IMR-90 (cell line): Measurements from ENCODE around the gene SENP7. TPM values are rescaled to one million over a fixed set of nuclear protein-coding genes. Genes with fewer than 3 reads are reported as not detected.
A peak's percentile ranks its signal among the peaks of the same experiment; 100 is the strongest.

Experiments used
- ATAC-seq: fragments of 200-7000 bp; cut with Tn5 transposase; 2 replicates; pipeline ENCODE4 v1.9.1; 2020; ENCODE audit warnings: low read depth, mild to moderate bottlenecking, moderate library complexity
- BruUV-seq: library from RNA; stranded (reverse); fragments of 400-500 nt; replicated peaks from 2 replicates; lab custom pipeline; 2021; lab: Mats Ljungman, UMichigan
- CTCF ChIA-PET: fragments of 300-600 bp; formaldehyde crosslinking; extraction: SDS; loops from one replicate; lab custom pipeline; 2021; ENCODE audit warnings: antibody characterized with exemption; lab: Yijun Ruan, JAX
- POLR2A ChIA-PET: fragments of 300-600 bp; sonication (Branson Sonifier 250); formaldehyde crosslinking; loops from one replicate; lab custom pipeline; 2022; ENCODE audit warnings: antibody characterized with exemption; ENCODE audit not compliant: unreplicated experiment; lab: Charles Lee
- DNase-seq: peaks from one replicate; pipeline ENCODE4 v3.0.0; 2013
- H2AFZ ChIP-seq: replicated peaks from 2 replicates; pipeline ENCODE3; 2013; ENCODE audit warnings: low read length, mild to moderate bottlenecking; ENCODE audit not compliant: poor library complexity
- H2AK5ac ChIP-seq: 2 replicates; pipeline ENCODE4 v1.6.1; 2013; ENCODE audit warnings: low read depth, low read length, inconsistent platforms
- H2AK9ac ChIP-seq: replicated peaks from 2 replicates; pipeline ENCODE3; 2013; ENCODE audit warnings: mild to moderate bottlenecking, low read depth, low read length, moderate library complexity; ENCODE audit not compliant: poor library complexity
- H2BK120ac ChIP-seq: 2 replicates; pipeline ENCODE4 v1.6.1; 2013; ENCODE audit warnings: low read depth, low read length, inconsistent platforms
- H2BK15ac ChIP-seq: 3 replicates; pipeline ENCODE4 v1.6.1; 2013; ENCODE audit warnings: low read depth, low read length, inconsistent platforms
- H2BK20ac ChIP-seq: 2 replicates; pipeline ENCODE4 v1.6.1; 2013; ENCODE audit warnings: low read depth, mild to moderate bottlenecking, inconsistent platforms, low read length, moderate library complexity
- H2BK5ac ChIP-seq: 2 replicates; pipeline ENCODE4 v1.6.1; 2013; ENCODE audit warnings: mild to moderate bottlenecking, low read depth, low read length, inconsistent platforms; ENCODE audit not compliant: poor library complexity, severe bottlenecking
- H3K14ac ChIP-seq: replicated peaks from 2 replicates; pipeline ENCODE4 v1.6.1; 2013; ENCODE audit warnings: low read depth, low read length, inconsistent platforms
- H3K18ac ChIP-seq: 2 replicates; pipeline ENCODE4 v1.6.1; 2013; ENCODE audit warnings: low read depth, low read length, control low read depth
- H3K23ac ChIP-seq: 2 replicates; pipeline ENCODE4 v1.6.1; 2013; ENCODE audit warnings: low read depth, low read length, inconsistent platforms
- H3K27ac ChIP-seq: 2 replicates; pipeline ENCODE4 v1.5.1; 2013; ENCODE audit warnings: mild to moderate bottlenecking, control low read depth, low read length; ENCODE audit not compliant: insufficient read depth
- H3K27me3 ChIP-seq: 2 replicates; pipeline ENCODE4 v1.6.1; 2013; ENCODE audit warnings: low read length; ENCODE audit not compliant: control insufficient read depth, insufficient read depth
- H3K36me3 ChIP-seq: 2 replicates; pipeline ENCODE4 v1.6.1; 2013; ENCODE audit warnings: low read length, mixed read lengths; ENCODE audit not compliant: control insufficient read depth, insufficient read depth
- H3K4ac ChIP-seq: 2 replicates; pipeline ENCODE4 v1.6.1; 2013; ENCODE audit warnings: low read depth, low read length, inconsistent platforms
- H3K4me1 ChIP-seq: 2 replicates; pipeline ENCODE4 v1.6.1; 2013; ENCODE audit warnings: low read length, mixed read lengths; ENCODE audit not compliant: control insufficient read depth, insufficient read depth
- H3K4me2 ChIP-seq: 2 replicates; pipeline ENCODE4 v1.6.1; 2013; ENCODE audit warnings: low read depth, mild to moderate bottlenecking, control low read depth, low read length, moderate library complexity
- H3K4me3 ChIP-seq: 2 replicates; pipeline ENCODE4 v1.5.1; 2013; ENCODE audit warnings: low read depth, mild to moderate bottlenecking, control low read depth, low read length, moderate library complexity; ENCODE audit not compliant: insufficient read depth
- H3K56ac ChIP-seq: 2 replicates; pipeline ENCODE4 v1.6.1; 2013; ENCODE audit warnings: low read length, inconsistent platforms; ENCODE audit not compliant: insufficient read depth; ENCODE audit errors: extremely low read depth
- H3K79me1 ChIP-seq, 2 experiments: 2 replicates each; pipeline ENCODE4 v1.6.1; 2013; ENCODE audit warnings: low read length in 2 of 2, inconsistent platforms in 1 of 2, low read depth in 1 of 2
- H3K9ac ChIP-seq: 2 replicates; pipeline ENCODE4 v1.6.1; 2013; ENCODE audit warnings: low read depth, low read length, control low read depth
- H3K9me1 ChIP-seq: 2 replicates; pipeline ENCODE4 v1.6.1; 2013; ENCODE audit warnings: low read length, inconsistent platforms; ENCODE audit not compliant: insufficient read depth
- H3K9me3 ChIP-seq: 2 replicates; pipeline ENCODE4 v1.6.1; 2013; ENCODE audit warnings: low read length; ENCODE audit not compliant: control insufficient read depth, insufficient read depth
- H4K20me1 ChIP-seq: 2 replicates; pipeline ENCODE4 v1.6.1; 2013; ENCODE audit warnings: low read length, inconsistent platforms; ENCODE audit not compliant: insufficient read depth
- H4K5ac ChIP-seq: 2 replicates; pipeline ENCODE4 v1.6.1; 2013; ENCODE audit warnings: mild to moderate bottlenecking, low read depth, low read length, control low read depth
- H4K8ac ChIP-seq, 2 experiments: 2 replicates each; pipeline ENCODE4 v1.6.1; 2013; ENCODE audit warnings: low read depth in 2 of 2, low read length in 2 of 2, control low read depth in 1 of 2, inconsistent platforms in 1 of 2
- H4K91ac ChIP-seq: 2 replicates; pipeline ENCODE4 v1.6.1; 2013; ENCODE audit warnings: low read depth, low read length, inconsistent platforms; ENCODE audit not compliant: insufficient read depth
- BHLHE40 ChIP-seq: fragments of 150-350 bp; IDR thresholded peaks from 2 replicates; pipeline ENCODE4 v1.6.1; 2016; ENCODE audit warnings: mild to moderate bottlenecking, low read depth, low read length
- MAZ ChIP-seq: IDR thresholded peaks from 2 replicates; pipeline ENCODE4 v1.6.1; 2012; ENCODE audit warnings: low read depth, mild to moderate bottlenecking, low read length, improper control_type of control experiment, moderate library complexity, borderline replicate concordance
- NFE2L2 ChIP-seq: fragments of 150-350 bp; IDR thresholded peaks from 2 replicates; pipeline ENCODE4 v1.6.1; 2016; ENCODE audit warnings: low read depth, mild to moderate bottlenecking, low read length
- RAD21 ChIP-seq: IDR thresholded peaks from 2 replicates; pipeline ENCODE4 v1.6.1; 2012; ENCODE audit warnings: low read length, improper control_type of control experiment
- RFX5 ChIP-seq: IDR thresholded peaks from 2 replicates; pipeline ENCODE4 v1.8.0; 2012; ENCODE audit warnings: low read depth, mild to moderate bottlenecking, low read length, moderate library complexity
- WGBS, 2 experiments: methylation state at CpG; one replicate each; pipeline versions ENCODE4 v1.1.5 to v1.1.7; 2013; ENCODE audit warnings: missing lambda C conversion rate in 2 of 2; ENCODE audit not compliant: insufficient read length in 1 of 2; ENCODE audit errors: extremely low coverage in 2 of 2; 5-methylcytosine and 5-hydroxymethylcytosine counted together
- dilution Hi-C: fragments of 300-500 bp; cut with HindIII; formaldehyde crosslinking; loops from one replicate; pipeline ENCODE4 v1.14.3; 2018; ENCODE audit warnings: low sequenced_read_pairs; ENCODE audit not compliant: unreplicated experiment
- in situ Hi-C: fragments of 300-500 bp; cut with MboI; formaldehyde crosslinking; loops from 3 replicates; pipeline ENCODE4 v1.14.3; 2019; ENCODE audit warnings: low sequenced_read_pairs, inconsistent platforms, mixed read lengths
- intact Hi-C: fragments of 100-400 bp; cut with micrococcal nuclease; formaldehyde crosslinking; loops from 2 replicates; pipeline ENCODE4 v1.10.0; 2022
- polyA plus RNA-seq, 3 experiments: library from polyadenylated mRNA; depleted of rRNA; stranded (reverse); fragments of >200 nt; gene quantifications; 2 replicates each; pipeline ENCODE4 v1.2.3, GENCODE V29; 2012; ENCODE audit warnings: low replicate concordance in 1 of 3
- total RNA-seq: library from RNA; depleted of rRNA; stranded (reverse); fragments of >200 nt; gene quantifications from 2 replicates; pipeline ENCODE4 v1.2.3, GENCODE V29; 2012

Gene SENP7
- total and polyA plus RNA-seq, 2 of the 4 experiments (the other 2 are of a cell fraction) = 5.5 to 8.4 TPM

DNA sequence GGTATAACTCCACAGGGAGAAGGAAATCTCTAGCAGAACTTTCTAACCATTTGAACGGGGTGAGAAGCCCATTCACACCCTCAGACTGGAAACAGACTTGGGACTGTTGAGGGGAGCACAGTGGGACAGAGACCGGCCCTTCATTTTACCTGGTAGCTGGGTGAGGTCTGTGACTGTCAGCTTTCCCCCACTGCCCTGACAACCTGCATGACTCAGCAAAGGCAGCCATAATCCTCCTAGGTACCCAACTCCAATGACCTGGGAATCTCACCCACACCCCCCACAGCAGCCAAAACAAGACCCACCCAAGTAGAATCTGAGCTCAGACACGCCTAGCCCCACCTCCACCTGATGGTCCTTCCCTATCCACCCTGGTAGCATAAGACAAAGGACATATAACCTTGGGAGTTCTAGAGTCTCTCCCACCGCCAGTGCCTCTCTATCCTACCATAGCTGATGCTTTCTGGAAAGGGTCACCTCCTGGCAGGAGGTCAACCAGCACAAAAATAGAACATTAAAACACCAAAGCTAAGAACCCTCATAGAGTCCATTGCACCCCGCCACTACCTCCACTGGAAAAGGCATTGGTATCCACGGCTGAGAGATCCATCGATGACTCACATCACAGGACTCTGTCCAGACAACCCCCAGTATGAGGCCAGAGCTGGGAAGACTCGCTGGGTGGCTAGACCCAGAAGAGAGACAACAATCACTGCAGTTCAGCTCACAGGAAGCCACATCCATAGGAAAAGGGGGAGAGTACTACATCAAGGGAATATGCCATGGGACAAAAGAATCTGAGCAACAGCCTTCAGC lies 28.0 kb downstream of the SENP7 start:
- ChIA-PET CTCF (interaction anchor here (0.8 to 1.2 kb wide), 2 partner anchors 19 to 28 kb away, joined by 3 to 5 read pairs; no protein-coding TSS in a partner anchor), POLR2A (no interaction called here)
- H2BK20ac ChIP-seq = no peak overlapping the region
- H3K56ac ChIP-seq = no peak overlapping the region
- H3K9ac ChIP-seq = no peak overlapping the region
- H3K4ac ChIP-seq = no peak overlapping the region; the same call in 1 of the 2 replicates
- peak overlapping the region; percentile 8 for H2BK5ac ChIP-seq
- no peak overlapping the region; the same call in 1 of the 2 replicates for H4K5ac ChIP-seq
- H3K9me1 ChIP-seq = no peaks in the 10 kb centered on the region
- H4K91ac ChIP-seq = no peak overlapping the region
- no peaks in the 10 kb centered on the region for H3K4me1 ChIP-seq
- no peak overlapping the region for H2AK9ac ChIP-seq
- no peaks in the 10 kb centered on the region for H3K27me3 ChIP-seq
- 100% methylated on average over 1 of the region's 8 CpGs; no CpG with 5 or more reads in 1 of the 2 experiments for WGBS, 2 experiments
- intact Hi-C loops = no loop called here
- peaks cover 11 to 13% of the 10 kb centered on the region in 2 experiments; a peak in 3 of 4 replicates for H3K79me1 ChIP-seq
- no peak overlapping the region for H2BK15ac ChIP-seq
- no peaks in the 10 kb centered on the region for H4K20me1 ChIP-seq
- peak overlapping the region in 1 of 2 experiments; percentile 56; a peak in 1 of 4 replicates for H4K8ac ChIP-seq
- H3K9me3 ChIP-seq = no peaks in the 10 kb centered on the region
- peak overlapping the region; percentile 14 for H2AFZ ChIP-seq
- ATAC-seq (peak; percentile 77), DNase-seq (peak; percentile 63)
- H3K36me3 ChIP-seq = no peaks in the 10 kb centered on the region
- H3K23ac ChIP-seq = no peak overlapping the region
- no TSS peak for BruUV-seq
- no peak overlapping the region for H3K14ac ChIP-seq
- dilution Hi-C loops = no loop called here
- H2AK5ac ChIP-seq = no peak overlapping the region
- no peak overlapping the region for H3K4me2 ChIP-seq
- H2BK120ac ChIP-seq = no peak overlapping the region
- no peak overlapping the region for H3K27ac ChIP-seq
- H3K4me3 ChIP-seq = no peak overlapping the region
- H3K18ac ChIP-seq = no peak overlapping the region
- TF ChIP-seq MAZ (no peak), RFX5 (no peak), BHLHE40 (no peak), RAD21 (no peak), NFE2L2 (0 out of 2 replicates have a peak, but pooled peaks have one; percentile 45)
- in situ Hi-C loops = no loop called here
